GM12891 (cell line): ENCODE data around the gene COG5.

Experiments
- POLR2A ChIP-seq: IDR thresholded peaks from 2 replicates; pipeline ENCODE4 v1.6.1; 2011; ENCODE audit warnings: low read depth, low read length, control low read depth
- POLR2AphosphoS5 ChIP-seq: IDR thresholded peaks from 2 replicates; pipeline ENCODE4 v1.6.1; 2011; ENCODE audit warnings: low read depth, low read length, control low read depth

DNA sequence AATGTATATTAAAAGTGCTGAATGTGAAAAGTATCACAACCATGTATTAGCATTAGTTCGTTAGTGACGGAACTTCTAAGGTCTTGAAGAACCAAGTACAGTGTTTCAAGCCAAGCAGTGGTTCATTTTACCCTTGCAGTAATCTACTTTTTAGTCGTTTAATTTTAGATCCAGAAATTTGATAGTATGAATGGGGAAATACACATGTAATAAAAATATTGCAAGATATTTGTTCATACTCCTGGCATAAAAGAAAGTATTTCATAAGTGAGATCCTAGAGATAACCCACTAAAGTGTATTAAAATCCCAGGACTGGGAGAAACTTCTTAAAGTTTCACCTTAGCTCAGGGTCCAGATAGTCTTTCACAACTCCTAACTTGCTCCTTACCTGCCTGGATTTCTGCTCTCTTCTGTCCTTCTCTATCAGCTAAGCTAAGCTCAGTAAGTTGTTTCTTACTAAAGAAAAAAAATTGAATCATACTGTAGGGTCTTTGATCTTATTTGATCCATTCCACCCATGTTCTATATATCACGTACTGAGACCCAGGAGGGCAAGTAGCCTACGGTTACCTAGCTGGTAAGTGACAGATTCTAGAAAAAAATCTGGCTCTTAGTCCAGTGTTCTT is 17.8 kb upstream of the COG5 start:
- TF ChIP-seq POLR2AphosphoS5 (no peak), POLR2A (no peak)
